H9 (cell line): ENCODE results near the gene MRPS17. TPM values are rescaled to one million over a fixed set of nuclear protein-coding genes. Genes with fewer than 3 reads are reported as not detected.

Experiments
- DNase-seq: peaks from one replicate; pipeline ENCODE4 v3.0.0-alpha.2; 2017
- H2AFZ ChIP-seq: one replicate; pipeline ENCODE4 v1.6.1; 2013; ENCODE audit warnings: mild to moderate bottlenecking, low read length, control low read depth, moderate library complexity
- H2AK5ac ChIP-seq: 2 replicates; pipeline ENCODE4 v1.6.1; 2013; ENCODE audit warnings: low read length, control low read depth, mixed read lengths; ENCODE audit not compliant: insufficient read length
- H2BK120ac ChIP-seq: one replicate; pipeline ENCODE4 v1.6.1; 2013; ENCODE audit warnings: low read depth, mild to moderate bottlenecking, low read length, control low read depth, inconsistent platforms; ENCODE audit not compliant: poor library complexity, severe bottlenecking
- H2BK12ac ChIP-seq: 2 replicates; pipeline ENCODE4 v1.6.1; 2013; ENCODE audit warnings: low read length, control low read depth, mixed read lengths, low read depth; ENCODE audit not compliant: insufficient read length
- H2BK15ac ChIP-seq: 2 replicates; pipeline ENCODE4 v1.6.1; 2013; ENCODE audit warnings: low read depth, low read length, control low read depth
- H2BK20ac ChIP-seq: one replicate; pipeline ENCODE4 v1.6.1; 2013; ENCODE audit warnings: low read depth, mild to moderate bottlenecking, low read length, control low read depth, inconsistent platforms; ENCODE audit not compliant: poor library complexity, severe bottlenecking
- H2BK5ac ChIP-seq: 2 replicates; pipeline ENCODE4 v1.6.1; 2013; ENCODE audit warnings: low read length, control low read depth, mixed read lengths; ENCODE audit not compliant: insufficient read length
- H3K14ac ChIP-seq: 2 replicates; pipeline ENCODE4 v1.6.1; 2013; ENCODE audit warnings: low read length, control low read depth; ENCODE audit not compliant: insufficient read depth
- H3K18ac ChIP-seq: 2 replicates; pipeline ENCODE4 v1.6.1; 2013; ENCODE audit warnings: low read depth, mild to moderate bottlenecking, mixed read lengths, low read length, control low read depth; ENCODE audit not compliant: insufficient read length
- H3K23ac ChIP-seq: 2 replicates; pipeline ENCODE4 v1.6.1; 2013; ENCODE audit warnings: low read length, control low read depth, mixed read lengths, low read depth; ENCODE audit not compliant: insufficient read length
- H3K23me2 ChIP-seq: 2 replicates; pipeline ENCODE4 v1.6.1; 2013; ENCODE audit warnings: low read depth, mild to moderate bottlenecking, mixed read lengths, low read length, control low read depth; ENCODE audit not compliant: insufficient read length, poor library complexity, severe bottlenecking
- H3K27ac ChIP-seq: 2 replicates; pipeline ENCODE4 v1.5.1; 2013; ENCODE audit warnings: low read length, control low read depth, mixed read lengths, low read depth; ENCODE audit not compliant: insufficient read length
- H3K27me3 ChIP-seq: 2 replicates; pipeline ENCODE4 v1.6.1; 2013; ENCODE audit warnings: low read length, control low read depth, inconsistent platforms; ENCODE audit not compliant: insufficient read depth
- H3K4ac ChIP-seq: 2 replicates; pipeline ENCODE4 v1.6.1; 2013; ENCODE audit warnings: low read depth, mild to moderate bottlenecking, control low read depth, inconsistent platforms, low read length, moderate library complexity
- H3K4me1 ChIP-seq: 2 replicates; pipeline ENCODE4 v1.6.1; 2013; ENCODE audit warnings: low read length, control low read depth, inconsistent platforms; ENCODE audit not compliant: insufficient read depth
- H3K4me2 ChIP-seq: 2 replicates; pipeline ENCODE4 v1.6.1; 2013; ENCODE audit warnings: low read length, control low read depth, mixed read lengths; ENCODE audit not compliant: insufficient read length, insufficient read depth
- H3K56ac ChIP-seq: 2 replicates; pipeline ENCODE4 v1.6.1; 2013; ENCODE audit warnings: low read depth, mild to moderate bottlenecking, mixed read lengths, low read length, control low read depth; ENCODE audit not compliant: insufficient read length
- H3K79me1 ChIP-seq: 2 replicates; pipeline ENCODE4 v1.6.1; 2013; ENCODE audit warnings: low read depth, mild to moderate bottlenecking, moderate library complexity, low read length, control low read depth, inconsistent platforms; ENCODE audit not compliant: insufficient read depth, poor library complexity, severe bottlenecking
- H3K79me2 ChIP-seq: 2 replicates; pipeline ENCODE4 v1.6.1; 2013; ENCODE audit warnings: low read length, control low read depth, inconsistent platforms; ENCODE audit not compliant: insufficient read depth
- H3K9ac ChIP-seq: 2 replicates; pipeline ENCODE4 v1.6.1; 2013; ENCODE audit warnings: low read length, control low read depth, mixed read lengths; ENCODE audit not compliant: insufficient read length; ENCODE audit errors: extremely low read depth
- H3K9me3 ChIP-seq: one replicate; pipeline ENCODE4 v1.6.1; 2013; ENCODE audit warnings: low read depth, low read length, inconsistent platforms; ENCODE audit not compliant: control insufficient read depth
- H3T11ph ChIP-seq: one replicate; pipeline ENCODE4 v1.6.1; 2013; ENCODE audit warnings: mild to moderate bottlenecking, low read length, control low read depth, inconsistent platforms
- H4K20me1 ChIP-seq: one replicate; pipeline ENCODE4 v1.6.1; 2013; ENCODE audit not compliant: control insufficient read depth, insufficient read length, insufficient read depth
- H4K5ac ChIP-seq: 2 replicates; pipeline ENCODE4 v1.6.1; 2013; ENCODE audit warnings: low read depth, mild to moderate bottlenecking, mixed read lengths, low read length, control low read depth; ENCODE audit not compliant: insufficient read length
- H4K8ac ChIP-seq: replicated peaks from 2 replicates; pipeline ENCODE4 v1.6.1; 2013; ENCODE audit warnings: low read length, control low read depth, mixed read lengths, low read depth; ENCODE audit not compliant: insufficient read length
- H4K91ac ChIP-seq: 2 replicates; pipeline ENCODE4 v1.6.1; 2013; ENCODE audit warnings: low read depth, mild to moderate bottlenecking, moderate library complexity, mixed read lengths, low read length, control low read depth; ENCODE audit not compliant: insufficient read length
- H3K27ac Mint-ChIP-seq, 3 experiments: 2 replicates in 2 of 3; 3 replicates in 1 of 3; pipeline ENCODE4 v1.8.0; 2020 to 2021; ENCODE audit warnings: mixed read lengths in 3 of 3, mild to moderate bottlenecking in 1 of 3, moderate library complexity in 1 of 3
- H3K27me3 Mint-ChIP-seq: 2 replicates; pipeline ENCODE4 v1.8.0; 2021; ENCODE audit warnings: low read depth, mild to moderate bottlenecking, moderate library complexity, mixed read lengths
- H3K36me3 Mint-ChIP-seq, 3 experiments: 2 replicates in 2 of 3; 3 replicates in 1 of 3; pipeline ENCODE4 v1.8.0; 2020 to 2021; ENCODE audit warnings: low read depth in 3 of 3, mixed read lengths in 3 of 3; ENCODE audit not compliant: insufficient read depth in 1 of 3
- H3K4me1 Mint-ChIP-seq, 2 experiments: 2 replicates each; pipeline ENCODE4 v1.8.0; 2020; ENCODE audit warnings: mixed read lengths in 2 of 2
- H3K4me3 Mint-ChIP-seq, 2 experiments: 2 replicates in 1 of 2; 3 replicates in 1 of 2; pipeline ENCODE4 v1.8.0; 2020 to 2021; ENCODE audit warnings: mild to moderate bottlenecking in 2 of 2, mixed read lengths in 2 of 2, moderate library complexity in 1 of 2
- H3K9me3 Mint-ChIP-seq, 2 experiments: 2 replicates in 1 of 2; 3 replicates in 1 of 2; pipeline ENCODE4 v1.8.0; 2020; ENCODE audit warnings: mild to moderate bottlenecking in 2 of 2, mixed read lengths in 2 of 2, moderate library complexity in 1 of 2
- CTCF ChIP-seq: fragments of 200-600 bp; sonication (generic); conservative IDR thresholded peaks from 3 replicates; pipeline ENCODE4 v1.8.0; 2021; ENCODE audit warnings: antibody characterized with exemption, mild to moderate bottlenecking
- WGBS: extraction: QIAGEN DNeasy Blood & Tissue Kit; methylation state at CpG from one replicate; pipeline ENCODE4 v1.1.7; 2013; ENCODE audit warnings: missing lambda C conversion rate, low lambda C conversion rate, mixed read lengths; ENCODE audit not compliant: insufficient read length; ENCODE audit errors: extremely low coverage; 5-methylcytosine and 5-hydroxymethylcytosine counted together
- total RNA-seq: library from RNA; stranded (reverse); gene quantifications from 2 replicates; pipeline ENCODE4 v1.2.1, GENCODE V29; 2021

MRPS17 gene
- total RNA-seq, 1 experiment from 2014 or later, result 28.0 TPM

- Mint-ChIP-seq H3K27ac (no peak overlapping the region), H3K4me1 (no peaks in the 10 kb centered on the region), H3K9me3 (no peaks in the 10 kb centered on the region), H3K4me3 (no peak overlapping the region), H3K27me3 (no peaks in the 10 kb centered on the region), H3K36me3 (peaks cover 16 to 39% (median 38%) of the 10 kb centered on the region in 3 experiments)
- no peak overlapping the region for H2BK15ac ChIP-seq
- no peaks in the 10 kb centered on the region for H3K9me3 ChIP-seq
- no peak overlapping the region for H3K4me2 ChIP-seq
- no peaks in the 10 kb centered on the region for H4K20me1 ChIP-seq
- no peak overlapping the region for H4K91ac ChIP-seq
- H2BK12ac ChIP-seq, result no peak overlapping the region
- H4K5ac ChIP-seq, result no peak overlapping the region
- TF ChIP-seq CTCF, result no peak
- H3K4ac ChIP-seq, result no peak overlapping the region
- no peak overlapping the region for H3K18ac ChIP-seq
- no peak overlapping the region for H2BK20ac ChIP-seq
- H3K4me1 ChIP-seq, result no peaks in the 10 kb centered on the region
- H2AK5ac ChIP-seq, result no peak overlapping the region
- no peak overlapping the region for H2AFZ ChIP-seq
- no peak overlapping the region for H3T11ph ChIP-seq
- no CpG with 5 or more reads among the region's 4 CpGs for WGBS
- no peak overlapping the region for H3K9ac ChIP-seq
- no peak overlapping the region for H3K14ac ChIP-seq
- H3K27ac ChIP-seq, result no peak overlapping the region
- H3K27me3 ChIP-seq, result no peaks in the 10 kb centered on the region
- no peak overlapping the region for H2BK5ac ChIP-seq
- no peak overlapping the region for H3K56ac ChIP-seq
- H3K79me1 ChIP-seq, result peaks cover 5% of the 10 kb centered on the region
- H2BK120ac ChIP-seq, result no peak overlapping the region
- H3K23ac ChIP-seq, result no peak overlapping the region
- H4K8ac ChIP-seq, result no peak overlapping the region
- no peaks in the 10 kb centered on the region for H3K79me2 ChIP-seq
- H3K23me2 ChIP-seq, result no peaks in the 10 kb centered on the region
- DNase-seq, result no peak
Observed at GRCh38 chr7:55977831-55978230, 26.2 kb downstream of the MRPS17 start.
